Osteoblast (primary cell): ENCODE measurements around the gene STRIT1. TPM values are rescaled to one million over a fixed set of nuclear protein-coding genes. Genes with fewer than 3 reads are reported as not detected.

Experiments
- DNase-seq: peaks from one replicate; pipeline ENCODE4 v3.0.0; 2011; ENCODE audit warnings: low spot score, mixed read lengths; ENCODE audit not compliant: insufficient read length; ENCODE audit errors: missing footprints
- H2AFZ ChIP-seq: 2 replicates; pipeline ENCODE4 v1.6.0; 2011; ENCODE audit warnings: mild to moderate bottlenecking, low read length
- H3K27ac ChIP-seq: 2 replicates; pipeline ENCODE4 v1.5.1; 2011; ENCODE audit warnings: mild to moderate bottlenecking, low read depth, low read length, moderate library complexity
- H3K27me3 ChIP-seq: 2 replicates; pipeline ENCODE4 v1.6.0; 2012; ENCODE audit warnings: mild to moderate bottlenecking, control low read depth, inconsistent platforms, low read length, moderate library complexity; ENCODE audit not compliant: insufficient read depth
- H3K36me3 ChIP-seq: 2 replicates; pipeline ENCODE4 v1.5.1; 2011; ENCODE audit warnings: mild to moderate bottlenecking, low read length, control low read depth, moderate library complexity; ENCODE audit not compliant: insufficient read depth
- H3K4me1 ChIP-seq: 2 replicates; pipeline ENCODE4 v1.5.1; 2011; ENCODE audit warnings: mild to moderate bottlenecking, low read length, control low read depth, moderate library complexity; ENCODE audit not compliant: insufficient read depth
- H3K4me2 ChIP-seq: 2 replicates; pipeline ENCODE4 v1.6.0; 2011; ENCODE audit warnings: mild to moderate bottlenecking, low read length; ENCODE audit not compliant: insufficient read depth
- H3K4me3 ChIP-seq: fragments of 200-600 bp; sonication (generic); 3 replicates; pipeline ENCODE4 v1.5.1; 2012; ENCODE audit warnings: mild to moderate bottlenecking, low read length, inconsistent platforms; ENCODE audit not compliant: insufficient read depth
- H3K79me2 ChIP-seq: 2 replicates; pipeline ENCODE4 v1.6.0; 2012; ENCODE audit warnings: mild to moderate bottlenecking, low read length, control low read depth, inconsistent platforms; ENCODE audit not compliant: insufficient read depth
- H3K9me3 ChIP-seq: 2 replicates; pipeline ENCODE4 v1.5.1; 2011; ENCODE audit warnings: low read depth, low read length, control low read depth
- H4K20me1 ChIP-seq: 2 replicates; pipeline ENCODE4 v1.6.0; 2012; ENCODE audit warnings: mild to moderate bottlenecking, low read length, control low read depth; ENCODE audit not compliant: insufficient read depth
- CTCF ChIP-seq: IDR thresholded peaks from 2 replicates; pipeline ENCODE4 v1.5.1; 2011; ENCODE audit warnings: mild to moderate bottlenecking, low read depth, low read length, moderate library complexity; ENCODE audit errors: extremely low read depth
- total RNA-seq: library from RNA; depleted of rRNA; stranded (reverse); fragments of >200 nt; gene quantifications from 2 replicates; pipeline ENCODE4 v1.2.3, GENCODE V29; 2012

Gene STRIT1
- total RNA-seq, 1 donor, result not detected

DNA sequence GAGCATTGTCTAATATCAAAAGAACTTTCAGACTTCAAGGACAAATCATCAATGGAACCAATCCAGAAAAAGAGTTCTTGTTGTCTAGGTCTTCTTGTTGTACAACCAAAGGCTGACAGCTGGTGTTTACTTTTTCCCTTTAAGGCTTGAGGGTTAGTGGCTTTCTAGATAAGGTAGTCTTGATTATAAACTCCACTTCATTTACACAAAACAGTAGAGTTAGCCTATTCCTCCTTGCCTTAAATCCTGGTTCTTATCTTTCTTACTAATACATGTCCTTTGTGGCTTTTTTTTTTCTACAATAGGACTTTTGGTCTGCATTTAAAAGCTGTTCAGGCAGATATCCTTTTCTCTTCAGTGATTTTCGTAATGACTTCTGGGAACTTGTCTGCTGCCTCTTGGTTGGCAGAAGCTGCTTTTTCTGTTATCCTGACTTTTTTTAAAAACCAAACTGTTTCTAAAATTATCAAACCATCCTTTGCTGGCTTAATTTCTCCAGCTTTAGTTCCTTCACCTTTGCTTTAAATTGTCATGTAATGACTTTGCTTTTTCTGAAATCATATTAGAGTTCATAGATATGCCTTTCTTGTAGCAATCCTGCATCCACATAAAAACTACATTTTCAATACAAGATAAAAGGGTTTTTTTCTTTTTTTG, 44.8 kb downstream of the STRIT1 start:
- Histone ChIP-seq H3K4me2 (no peak overlapping the region), H3K9me3 (no peaks in the 10 kb centered on the region), H3K27ac (no peak overlapping the region), H3K27me3 (no peaks in the 10 kb centered on the region), H3K79me2 (no peaks in the 10 kb centered on the region), H3K4me3 (no peak overlapping the region), H3K4me1 (no peaks in the 10 kb centered on the region), H4K20me1 (no peaks in the 10 kb centered on the region), H3K36me3 (no peaks in the 10 kb centered on the region), H2AFZ (no peak overlapping the region)
- TF ChIP-seq CTCF, result no peak
- no peak for DNase-seq

GRCh38 chr3:155244699-155245098, 48.8 kb downstream of the STRIT1 start:
- DNase-seq, result no peak
- H3K27me3 ChIP-seq, result no peaks in the 10 kb centered on the region
- H3K79me2 ChIP-seq, result no peaks in the 10 kb centered on the region
- H3K4me3 ChIP-seq, result no peak overlapping the region
- H2AFZ ChIP-seq, result no peak overlapping the region
- no peaks in the 10 kb centered on the region for H4K20me1 ChIP-seq
- no peak overlapping the region for H3K4me2 ChIP-seq
- no peak overlapping the region for H3K27ac ChIP-seq
- TF ChIP-seq CTCF, result no peak
- peaks cover 13% of the 10 kb centered on the region for H3K4me1 ChIP-seq
- H3K9me3 ChIP-seq, result no peaks in the 10 kb centered on the region
- H3K36me3 ChIP-seq, result no peaks in the 10 kb centered on the region

DNA sequence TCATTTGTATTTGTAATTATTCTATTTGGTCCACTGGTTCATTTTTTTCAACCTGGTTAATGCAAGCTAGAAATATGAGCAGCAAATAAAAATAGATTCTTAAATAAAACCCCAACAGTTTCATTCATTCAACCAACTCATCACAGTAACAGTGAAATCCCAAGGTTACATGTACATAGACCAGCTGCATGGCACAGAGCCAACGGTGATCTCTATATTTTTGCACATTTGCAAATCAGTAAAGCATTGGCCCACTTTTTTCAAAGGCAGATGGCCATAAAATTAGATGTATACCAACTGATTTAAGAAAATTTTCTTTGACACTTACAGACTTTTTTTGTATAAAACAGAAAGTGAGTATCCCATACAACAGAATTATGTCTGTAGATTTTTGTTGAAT, 49.3 kb downstream of the STRIT1 start:
- no peaks in the 10 kb centered on the region for H3K79me2 ChIP-seq
- no peaks in the 10 kb centered on the region for H3K9me3 ChIP-seq
- no peak for DNase-seq

DNA sequence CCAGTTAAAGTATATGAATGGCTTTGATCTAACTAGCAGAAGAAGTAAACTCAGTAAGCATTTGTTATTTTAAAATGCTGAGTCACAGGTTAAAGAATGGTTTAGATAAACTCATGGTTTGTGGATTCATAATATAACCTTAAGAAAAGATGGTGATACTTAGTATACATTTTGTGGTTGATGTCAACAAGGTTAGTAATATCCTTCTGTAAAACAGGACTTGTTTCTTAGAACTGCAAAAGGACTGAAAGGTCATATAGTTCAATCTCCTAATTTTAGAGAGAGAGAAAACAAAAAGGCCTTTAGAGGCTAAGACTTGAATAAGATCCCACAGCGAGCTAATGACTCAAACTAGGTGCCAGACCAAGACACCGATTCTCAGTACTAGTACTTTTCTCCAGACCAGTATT, 50.0 kb downstream of the STRIT1 start:
- H4K20me1 ChIP-seq, result no peaks in the 10 kb centered on the region
- no peak overlapping the region for H3K4me3 ChIP-seq
- no peak overlapping the region for H2AFZ ChIP-seq
- H3K4me2 ChIP-seq, result no peak overlapping the region
- no peaks in the 10 kb centered on the region for H3K79me2 ChIP-seq
- H3K27ac ChIP-seq, result no peak overlapping the region
- no peak for TF ChIP-seq CTCF
- H3K36me3 ChIP-seq, result no peaks in the 10 kb centered on the region
- no peak for DNase-seq
- peaks cover 13% of the 10 kb centered on the region for H3K4me1 ChIP-seq
- no peaks in the 10 kb centered on the region for H3K27me3 ChIP-seq
- H3K9me3 ChIP-seq, result no peaks in the 10 kb centered on the region

More for the DNA sequence above, 49.3 kb downstream of the STRIT1 start:
- no peak overlapping the region for H3K4me2 ChIP-seq
- H3K4me1 ChIP-seq, result peaks cover 13% of the 10 kb centered on the region
- no peaks in the 10 kb centered on the region for H3K27me3 ChIP-seq
- no peaks in the 10 kb centered on the region for H4K20me1 ChIP-seq
- no peak overlapping the region for H3K27ac ChIP-seq
- no peaks in the 10 kb centered on the region for H3K36me3 ChIP-seq
- no peak for TF ChIP-seq CTCF
- H3K4me3 ChIP-seq, result no peak overlapping the region
- H2AFZ ChIP-seq, result no peak overlapping the region
